NCI-H446 (cell line): Measurements from ENCODE around the gene HDHD2.
"Not testable (repeated sequence)": the region's sequence is repeated elsewhere in the genome, so short reads cannot be mapped to it uniquely, and the experiment has no call there.

Experiments used
- DNase-seq, 2 experiments: peaks; one replicate each; lab custom pipeline; 2025; lab: John Stamatoyannopoulos, UW

HDHD2 gene

GRCh38 chr18:47150029-47150823, at the start of gene HDHD2:
Gene HDHD2, minus strand, starts transcription at chr18:47150500. Its CDS starts 14,061 bp downstream, at chr18:47136439.
- peak; percentile 55 to 75 for DNase-seq

GRCh38 chr18:47195961-47196360, 45.7 kb upstream of the HDHD2 start:
- not testable (repeated sequence) for DNase-seq

GRCh38 chr18:47191961-47192360, 41.7 kb upstream of the HDHD2 start:
- DNase-seq = no peak

- no peak for DNase-seq
These were observed 37.4 kb upstream of the HDHD2 start for GRCh38 chr18:47187721-47188120.

- no peak for DNase-seq
These were observed 34.2 kb upstream of the HDHD2 start for GRCh38 chr18:47184419-47185050.

GRCh38 chr18:47182156-47182555, 31.9 kb upstream of the HDHD2 start:
- DNase-seq = not testable (repeated sequence)

GRCh38 chr18:47180765-47181164, 30.5 kb upstream of the HDHD2 start:
- DNase-seq = no peak

- DNase-seq = peak in 1 of 2 experiments; percentile 71
These were observed 29.2 kb upstream of the HDHD2 start for GRCh38 chr18:47179520-47179919.

- DNase-seq = peak; percentile 43 to 91
These were observed 25.7 kb upstream of the HDHD2 start, which contains the start of gene IER3IP1 for GRCh38 chr18:47175898-47176575. Gene IER3IP1, minus strand, starts transcription at chr18:47176364. Its CDS starts 87 bp downstream, at chr18:47176277.

- DNase-seq = no peak
These were observed 25.1 kb upstream of the HDHD2 start for GRCh38 chr18:47175283-47175897.

GRCh38 chr18:47174545-47175116, 24.3 kb upstream of the HDHD2 start:
- no peak for DNase-seq

GRCh38 chr18:47172476-47172875, 22.2 kb upstream of the HDHD2 start:
- no peak for DNase-seq

GRCh38 chr18:47168913-47169312, 18.6 kb upstream of the HDHD2 start:
- no peak for DNase-seq

- no peak for DNase-seq
These were observed 18.2 kb upstream of the HDHD2 start for GRCh38 chr18:47168509-47168908.

- no peak for DNase-seq
These were observed 16.0 kb upstream of the HDHD2 start for GRCh38 chr18:47166294-47166693.

- no peak for DNase-seq
These were observed 12.9 kb upstream of the HDHD2 start for GRCh38 chr18:47163241-47163640.

GRCh38 chr18:47160256-47160655, 10.0 kb upstream of the HDHD2 start:
- no peak for DNase-seq

- not testable (repeated sequence) for DNase-seq
These were observed 8.1 kb upstream of the HDHD2 start for GRCh38 chr18:47158404-47158803.

- no peak for DNase-seq
These were observed 1.1 kb upstream of the HDHD2 start for GRCh38 chr18:47151439-47151838.

GRCh38 chr18:47150824-47151366, 595 bp upstream of the HDHD2 start:
- DNase-seq = no peak

- DNase-seq = no peak
These were observed 757 bp downstream of the HDHD2 start for GRCh38 chr18:47149457-47150028.
